ENCODE results near the gene TRERF1. TPM values are rescaled to one million over a fixed set of nuclear protein-coding genes. Genes with fewer than 3 reads are reported as not detected.

Gene TRERF1
- total RNA-seq, 1 experiment from 2014 or later = 22.3 TPM

GRCh38 chr6:42368181-42368580 lies 83.5 kb downstream of the TRERF1 start:
- Mint-ChIP-seq H3K27me3 (ENCODE audit: low read depth) (no peaks in the 10 kb centered on the region), H3K27ac (no peak overlapping the region), H3K9me3 (no peaks in the 10 kb centered on the region), H3K36me3 (no peaks in the 10 kb centered on the region), H3K4me3 (no peak overlapping the region), H3K4me1 (peaks cover 27% of the 10 kb centered on the region)
- DNase-seq (ENCODE audit: low spot score) (no peak), ATAC-seq (no peak)
- ChIA-PET POLR2A (no interaction called here), CTCF (interaction anchor here (2.7 kb wide), 1 partner anchor 180 kb away, joined by 12 read pairs; no protein-coding TSS in a partner anchor)
- TF ChIP-seq TP53 (CRISPR knock-in tag; IDR thresholded peaks at IDR 0.05) (no peak), CREB1 (CRISPR knock-in tag; IDR thresholded peaks at IDR 0.05) (no peak), CDX4 (CRISPR knock-in tag; IDR thresholded peaks at IDR 0.05; ENCODE audit: borderline replicate concordance) (no peak), SMAD4 (CRISPR knock-in tag; IDR thresholded peaks at IDR 0.05) (no peak), TEAD1 (CRISPR knock-in tag; IDR thresholded peaks at IDR 0.05) (no peak), TEAD4 (CRISPR knock-in tag; IDR thresholded peaks at IDR 0.05) (no peak), ATF3 (CRISPR knock-in tag; conservative IDR thresholded peaks at IDR 0.05) (no peak), CBFB (CRISPR knock-in tag; IDR thresholded peaks at IDR 0.05; ENCODE audit: low read depth) (no peak)
- TF ChIP-seq, protein P1, sequence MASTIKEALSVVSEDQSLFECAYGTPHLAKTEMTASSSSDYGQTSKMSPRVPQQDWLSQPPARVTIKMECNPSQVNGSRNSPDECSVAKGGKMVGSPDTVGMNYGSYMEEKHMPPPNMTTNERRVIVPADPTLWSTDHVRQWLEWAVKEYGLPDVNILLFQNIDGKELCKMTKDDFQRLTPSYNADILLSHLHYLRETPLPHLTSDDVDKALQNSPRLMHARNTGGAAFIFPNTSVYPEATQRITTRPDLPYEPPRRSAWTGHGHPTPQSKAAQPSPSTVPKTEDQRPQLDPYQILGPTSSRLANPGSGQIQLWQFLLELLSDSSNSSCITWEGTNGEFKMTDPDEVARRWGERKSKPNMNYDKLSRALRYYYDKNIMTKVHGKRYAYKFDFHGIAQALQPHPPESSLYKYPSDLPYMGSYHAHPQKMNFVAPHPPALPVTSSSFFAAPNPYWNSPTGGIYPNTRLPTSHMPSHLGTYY (CRISPR knock-in tag; IDR thresholded peaks at IDR 0.05) = no peak

DNA sequence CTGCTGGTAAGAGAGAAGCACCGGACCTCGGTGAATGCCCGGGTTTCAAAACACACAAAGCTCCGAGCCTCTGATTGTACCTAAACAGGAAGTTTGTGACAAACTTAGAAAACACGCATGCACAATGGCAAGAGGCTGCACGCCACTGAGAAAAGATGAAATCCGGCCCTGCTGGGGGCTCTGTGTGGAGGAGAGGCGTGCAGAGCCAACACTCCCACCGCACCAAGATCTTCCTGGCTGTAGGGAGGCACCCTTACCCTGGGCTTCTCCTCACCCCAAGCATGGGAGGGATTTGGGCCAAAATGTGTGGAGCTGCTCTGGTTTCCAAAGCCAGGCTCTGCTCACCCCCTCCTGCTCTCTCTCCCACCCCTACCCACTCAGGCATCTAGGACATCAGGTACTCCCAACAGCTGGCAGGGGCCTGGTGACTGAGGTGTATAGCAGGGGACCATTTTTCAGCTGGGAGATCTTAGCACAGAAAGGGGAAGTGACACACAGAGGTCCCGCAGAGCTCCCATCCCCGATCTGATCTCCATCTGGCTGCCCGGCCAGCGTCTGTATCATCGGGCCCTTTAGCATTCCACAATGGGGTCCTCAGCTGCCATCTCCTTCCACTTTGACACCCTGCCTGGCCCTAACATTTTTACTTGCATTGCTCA lies 84.2 kb downstream of the TRERF1 start:
- Mint-ChIP-seq H3K9me3 (no peaks in the 10 kb centered on the region), H3K27me3 (ENCODE audit: low read depth) (no peaks in the 10 kb centered on the region), H3K4me1 (peaks cover 27% of the 10 kb centered on the region), H3K27ac (no peak overlapping the region), H3K36me3 (no peaks in the 10 kb centered on the region), H3K4me3 (no peak overlapping the region)
- POLR2A ChIA-PET = no interaction called here
- TF ChIP-seq ZNF317 (CRISPR knock-in tag; IDR thresholded peaks at IDR 0.05; ENCODE audit: borderline replicate concordance, low read depth) (no peak), GABPB1 (CRISPR knock-in tag; IDR thresholded peaks at IDR 0.05) (no peak), JAZF1 (CRISPR knock-in tag; IDR thresholded peaks at IDR 0.05) (no peak), E2F5 (CRISPR knock-in tag; IDR thresholded peaks at IDR 0.05) (no peak), TEAD1 (CRISPR knock-in tag; IDR thresholded peaks at IDR 0.05) (no peak), FOXP4 (CRISPR knock-in tag; IDR thresholded peaks at IDR 0.05) (no peak)
- TF ChIP-seq, protein P2, sequence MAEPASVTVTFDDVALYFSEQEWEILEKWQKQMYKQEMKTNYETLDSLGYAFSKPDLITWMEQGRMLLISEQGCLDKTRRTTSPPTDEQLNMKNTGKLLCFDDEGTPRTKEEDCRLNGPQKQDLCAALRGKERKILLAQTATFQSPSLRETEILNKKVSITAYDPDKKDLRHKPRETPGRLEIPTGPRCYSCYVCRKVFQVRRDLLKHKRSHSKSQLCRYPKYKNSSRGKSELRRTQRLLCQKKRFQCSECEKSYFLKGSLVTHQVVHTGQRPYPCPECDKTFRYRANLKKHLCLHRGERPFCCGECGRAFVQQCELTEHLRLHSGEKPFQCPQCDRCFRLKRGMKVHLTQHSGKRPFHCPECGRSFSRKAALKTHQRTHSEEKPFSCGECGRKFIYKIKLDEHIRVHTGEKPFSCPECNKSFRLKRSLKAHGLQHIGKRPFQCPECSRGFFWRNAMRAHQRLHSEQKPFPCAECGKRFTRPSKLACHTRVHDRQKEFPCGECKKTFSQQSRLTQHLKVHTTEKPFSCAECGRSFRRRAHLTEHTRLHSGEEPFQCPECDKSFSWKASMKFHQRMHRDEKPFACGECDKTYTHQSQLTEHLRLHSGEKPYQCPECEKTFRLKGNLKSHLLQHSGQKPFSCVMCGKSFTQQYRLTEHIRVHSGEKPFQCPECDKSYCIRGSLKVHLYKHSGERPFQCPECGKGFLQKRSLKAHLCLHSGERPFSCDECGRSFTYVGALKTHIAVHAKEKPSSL (CRISPR knock-in tag; conservative IDR thresholded peaks at IDR 0.05) = no peak
- TF ChIP-seq, protein P3, sequence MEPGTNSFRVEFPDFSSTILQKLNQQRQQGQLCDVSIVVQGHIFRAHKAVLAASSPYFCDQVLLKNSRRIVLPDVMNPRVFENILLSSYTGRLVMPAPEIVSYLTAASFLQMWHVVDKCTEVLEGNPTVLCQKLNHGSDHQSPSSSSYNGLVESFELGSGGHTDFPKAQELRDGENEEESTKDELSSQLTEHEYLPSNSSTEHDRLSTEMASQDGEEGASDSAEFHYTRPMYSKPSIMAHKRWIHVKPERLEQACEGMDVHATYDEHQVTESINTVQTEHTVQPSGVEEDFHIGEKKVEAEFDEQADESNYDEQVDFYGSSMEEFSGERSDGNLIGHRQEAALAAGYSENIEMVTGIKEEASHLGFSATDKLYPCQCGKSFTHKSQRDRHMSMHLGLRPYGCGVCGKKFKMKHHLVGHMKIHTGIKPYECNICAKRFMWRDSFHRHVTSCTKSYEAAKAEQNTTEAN (CRISPR knock-in tag; IDR thresholded peaks at IDR 0.05) = no peak
- TF ChIP-seq, protein P4, sequence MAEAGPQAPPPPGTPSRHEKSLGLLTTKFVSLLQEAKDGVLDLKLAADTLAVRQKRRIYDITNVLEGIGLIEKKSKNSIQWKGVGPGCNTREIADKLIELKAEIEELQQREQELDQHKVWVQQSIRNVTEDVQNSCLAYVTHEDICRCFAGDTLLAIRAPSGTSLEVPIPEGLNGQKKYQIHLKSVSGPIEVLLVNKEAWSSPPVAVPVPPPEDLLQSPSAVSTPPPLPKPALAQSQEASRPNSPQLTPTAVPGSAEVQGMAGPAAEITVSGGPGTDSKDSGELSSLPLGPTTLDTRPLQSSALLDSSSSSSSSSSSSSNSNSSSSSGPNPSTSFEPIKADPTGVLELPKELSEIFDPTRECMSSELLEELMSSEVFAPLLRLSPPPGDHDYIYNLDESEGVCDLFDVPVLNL (CRISPR knock-in tag; IDR thresholded peaks at IDR 0.05; ENCODE audit: borderline replicate concordance, low read depth) = no peak
- CTCF ChIA-PET = interaction anchor here (0.5 to 2.7 kb wide), 2 partner anchors 180 to 274 kb away, joined by 3 to 12 read pairs; no protein-coding TSS in a partner anchor
- ATAC-seq = no peak
- no peak for DNase-seq (ENCODE audit: low spot score)

Measured in WTC11 (cell line).